ENCODE measurements around the gene DPF3. TPM values are rescaled to one million over a fixed set of nuclear protein-coding genes. Genes with fewer than 3 reads are reported as not detected.

The DPF3 gene
- total RNA-seq, 5 donors from 2014 or later (not counting 1 experiment from before 2014, with no cell fraction given) = 0.33 to 0.86 (median 0.54) TPM

DNA sequence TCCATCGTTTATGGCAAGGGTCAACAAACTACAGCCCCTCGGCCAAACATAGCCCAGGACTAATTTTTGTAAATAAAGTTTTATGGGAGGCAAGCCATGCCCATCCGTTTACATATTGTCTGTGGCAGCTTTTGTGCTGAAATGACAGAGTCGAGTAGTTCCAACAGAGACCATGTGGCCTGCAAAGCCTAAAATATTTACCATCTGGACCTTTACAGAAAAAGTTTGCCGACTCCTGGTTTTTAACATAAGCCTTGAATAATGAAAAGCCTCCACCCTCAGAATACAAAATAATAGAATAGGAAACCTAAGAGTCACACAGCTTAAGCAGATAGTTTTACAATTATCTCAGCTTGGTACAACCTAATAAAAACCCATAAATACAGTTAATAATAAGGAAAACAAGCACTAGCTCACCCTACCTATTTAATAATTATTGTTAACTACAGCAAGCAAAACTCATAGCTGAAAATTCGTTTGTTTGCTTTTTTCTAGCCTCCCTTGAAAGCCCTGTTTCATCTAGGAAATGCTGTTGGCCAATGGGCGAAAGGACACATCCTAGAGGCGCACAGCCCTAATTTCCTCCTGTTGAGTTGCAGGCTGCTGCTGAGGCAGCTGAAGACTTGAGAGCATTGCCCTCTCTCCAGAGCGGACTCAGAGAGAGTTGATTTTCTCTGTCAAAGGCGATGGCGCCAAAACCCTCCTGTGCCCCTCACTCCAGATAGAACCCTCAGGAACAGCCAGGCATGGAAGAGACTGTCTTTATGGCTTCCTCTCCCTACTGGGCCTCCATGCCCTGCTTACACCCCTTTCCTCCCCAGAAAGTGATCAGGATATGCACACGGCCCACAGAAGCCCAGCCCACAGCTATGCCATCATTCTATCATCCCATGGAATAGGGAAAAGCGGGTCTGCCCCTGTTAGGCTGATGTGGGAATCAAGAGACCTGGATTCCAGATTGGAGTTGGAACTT, 107.2 kb downstream of the DPF3 start:
- no peaks in the 10 kb centered on the region for H3K36me3 Mint-ChIP-seq
- no peaks in the 10 kb centered on the region for H3K36me3 ChIP-seq (ENCODE audit: control insufficient read depth in 2 of 2, extremely low read depth in 1 of 2, insufficient read depth in 1 of 2, low read length in 1 of 2)
- POLR2A ChIA-PET = no interaction called here
- peaks cover 0 to 4% (median 3%) of the 10 kb centered on the region in 3 donors for H3K4me1 Mint-ChIP-seq
- DNase-seq = no peak
- H3K4me1 ChIP-seq (ENCODE audit: control insufficient read depth in 1 of 2, extremely low read depth in 1 of 2, insufficient read depth in 2 of 2, low read length in 2 of 2) = no peaks in the 10 kb centered on the region
- no peaks in the 10 kb centered on the region for H3K9me3 Mint-ChIP-seq
- H3K27me3 ChIP-seq (replicated peaks in 1 of 2; ENCODE audit: control insufficient read depth in 2 of 2, extremely low read depth in 1 of 2, insufficient read depth in 2 of 2, low read length in 1 of 2) = no peaks in the 10 kb centered on the region
- no peaks in the 10 kb centered on the region for H3K27me3 Mint-ChIP-seq
- H3K27ac ChIP-seq (ENCODE audit: low read length) = no peak overlapping the region
- no peak overlapping the region for H3K4me3 ChIP-seq (ENCODE audit: control insufficient read depth in 1 of 2, extremely low read depth in 1 of 2, low read length in 1 of 2)
- ATAC-seq (replicated peaks in 1 of 4) = no peak
- no peaks in the 10 kb centered on the region for H3K9me3 ChIP-seq
- CTCF ChIA-PET = no interaction called here
- no peak overlapping the region for H3K27ac Mint-ChIP-seq
- H3K4me3 Mint-ChIP-seq = no peak overlapping the region
- 86% methylated on average over 10 of the region's 13 CpGs for WGBS (ENCODE audit: insufficient coverage)

DNA sequence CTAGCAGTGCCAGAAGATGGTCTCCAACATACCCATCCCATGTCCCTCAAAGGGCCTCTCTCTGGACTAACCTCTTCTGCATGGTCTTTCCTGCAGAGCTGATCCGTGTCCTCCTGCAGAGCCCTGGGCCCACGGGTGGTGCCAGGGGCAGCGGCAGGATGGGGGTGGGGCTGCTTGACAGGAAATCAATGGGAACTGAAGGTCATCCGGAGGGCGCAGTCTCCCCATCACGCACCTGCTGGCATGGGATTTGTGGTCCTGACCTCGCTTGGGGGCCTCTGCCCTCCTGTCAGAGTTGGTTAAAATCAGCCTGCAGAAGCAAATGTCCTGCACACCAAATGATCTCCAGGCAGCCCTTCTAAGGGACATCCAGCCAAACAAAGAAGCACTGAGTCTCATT, 110.2 kb downstream of the DPF3 start:
- no peak overlapping the region for H3K27ac ChIP-seq (ENCODE audit: low read length)
- ATAC-seq (replicated peaks in 1 of 4) (no peak), DNase-seq (no peak)
- Mint-ChIP-seq H3K27me3 (no peaks in the 10 kb centered on the region), H3K27ac (no peak overlapping the region), H3K36me3 (no peaks in the 10 kb centered on the region), H3K4me3 (no peak overlapping the region), H3K9me3 (no peaks in the 10 kb centered on the region), H3K4me1 (peaks cover 0 to 4% (median 3%) of the 10 kb centered on the region in 3 donors)
- WGBS (ENCODE audit: insufficient coverage) = 94% methylated on average over 7 of the region's 7 CpGs
- no peak overlapping the region for H3K4me3 ChIP-seq (ENCODE audit: control insufficient read depth in 1 of 2, extremely low read depth in 1 of 2, low read length in 1 of 2)
- no peaks in the 10 kb centered on the region for H3K9me3 ChIP-seq
- no peaks in the 10 kb centered on the region for H3K27me3 ChIP-seq (replicated peaks in 1 of 2; ENCODE audit: control insufficient read depth in 2 of 2, extremely low read depth in 1 of 2, insufficient read depth in 2 of 2, low read length in 1 of 2)
- H3K36me3 ChIP-seq (ENCODE audit: control insufficient read depth in 2 of 2, extremely low read depth in 1 of 2, insufficient read depth in 1 of 2, low read length in 1 of 2) = no peaks in the 10 kb centered on the region
- CTCF ChIA-PET = no interaction called here
- no peaks in the 10 kb centered on the region for H3K4me1 ChIP-seq (ENCODE audit: control insufficient read depth in 1 of 2, extremely low read depth in 1 of 2, insufficient read depth in 2 of 2, low read length in 2 of 2)
- POLR2A ChIA-PET = no interaction called here

DNA sequence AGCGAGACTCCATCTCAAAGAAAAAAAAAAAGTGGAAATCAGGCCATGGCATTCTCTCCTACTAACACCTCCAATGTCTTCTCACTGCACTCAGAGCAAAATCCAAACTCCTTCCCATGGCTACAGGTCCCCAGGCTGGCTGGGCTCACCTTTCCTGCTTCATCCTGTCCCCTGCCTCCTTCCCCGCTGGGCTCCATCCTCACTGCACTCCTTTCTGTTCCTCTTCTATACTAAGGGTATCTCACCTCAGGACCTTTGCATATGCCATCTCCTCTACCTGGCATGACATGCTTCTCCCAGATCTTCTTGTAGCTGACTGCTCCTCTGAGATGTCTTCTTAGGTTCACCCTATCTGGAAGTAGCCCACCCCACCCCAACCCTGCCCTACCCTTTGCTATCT, 111.1 kb downstream of the DPF3 start:
- Mint-ChIP-seq H3K4me3 (no peak overlapping the region), H3K4me1 (no peaks in the 10 kb centered on the region), H3K27me3 (no peaks in the 10 kb centered on the region), H3K36me3 (no peaks in the 10 kb centered on the region), H3K9me3 (peaks cover 0 to 3% (median 0%) of the 10 kb centered on the region in 3 donors), H3K27ac (no peak overlapping the region)
- H3K27ac ChIP-seq (ENCODE audit: low read length) = no peak overlapping the region
- ChIA-PET POLR2A (no interaction called here), CTCF (no interaction called here)
- ATAC-seq (replicated peaks in 1 of 4) = no peak
- WGBS (ENCODE audit: insufficient coverage) = 93% methylated on average over 2 of the region's 2 CpGs
- H3K27me3 ChIP-seq (replicated peaks in 1 of 2; ENCODE audit: control insufficient read depth in 2 of 2, extremely low read depth in 1 of 2, insufficient read depth in 2 of 2, low read length in 1 of 2) = no peaks in the 10 kb centered on the region
- DNase-seq = no peak
- no peaks in the 10 kb centered on the region for H3K36me3 ChIP-seq (ENCODE audit: control insufficient read depth in 2 of 2, extremely low read depth in 1 of 2, insufficient read depth in 1 of 2, low read length in 1 of 2)
- H3K4me1 ChIP-seq (ENCODE audit: control insufficient read depth in 1 of 2, extremely low read depth in 1 of 2, insufficient read depth in 2 of 2, low read length in 2 of 2) = no peaks in the 10 kb centered on the region
- no peak overlapping the region for H3K4me3 ChIP-seq (ENCODE audit: control insufficient read depth in 1 of 2, extremely low read depth in 1 of 2, low read length in 1 of 2)
- no peaks in the 10 kb centered on the region for H3K9me3 ChIP-seq

DNA sequence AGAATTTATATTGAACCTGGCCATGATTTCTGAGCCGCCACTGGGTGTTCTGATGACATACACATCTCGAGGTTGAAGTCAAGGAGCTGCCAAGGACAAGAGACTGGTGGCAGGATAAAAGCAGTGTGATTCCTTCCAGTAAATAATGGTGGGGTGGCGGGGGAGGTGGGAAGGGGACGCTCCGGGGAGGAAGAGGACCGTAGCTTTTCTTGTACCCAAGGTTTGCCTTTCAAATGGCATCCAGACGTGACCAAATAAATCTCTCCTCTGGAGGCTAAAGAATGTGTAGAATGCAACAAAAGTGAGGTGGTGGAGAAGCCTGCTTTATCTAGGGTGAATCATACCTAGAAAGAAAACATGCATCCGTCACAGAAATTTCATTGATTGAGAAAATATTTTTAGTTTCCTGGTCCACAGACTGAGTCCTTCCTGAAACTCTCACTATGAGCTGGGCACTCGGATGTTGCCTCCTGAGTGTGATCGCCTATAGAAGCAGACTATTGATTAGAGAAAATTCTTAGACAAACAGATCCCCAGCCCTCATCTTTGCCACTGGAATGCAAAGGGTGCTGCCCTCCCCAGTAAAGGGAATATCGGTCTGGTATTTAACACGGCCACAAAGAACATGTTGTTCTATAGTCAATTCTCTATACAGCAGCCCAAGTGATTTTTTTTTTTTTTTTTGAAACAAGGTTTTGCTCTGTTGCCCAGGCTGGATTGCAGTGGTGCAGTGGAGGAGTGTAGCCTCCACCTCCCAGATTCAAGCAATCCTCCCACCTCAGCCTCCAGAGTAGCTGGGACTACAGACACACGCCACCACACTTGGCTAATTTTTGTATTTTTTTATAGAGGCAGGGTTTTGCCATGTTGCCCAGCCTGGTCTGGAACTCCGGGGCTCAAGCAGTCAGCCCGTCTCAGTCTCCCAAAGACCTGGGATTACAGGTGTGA, 112.1 kb downstream of the DPF3 start:
- H3K27ac Mint-ChIP-seq = no peak overlapping the region
- 76% methylated on average over 8 of the region's 15 CpGs for WGBS (ENCODE audit: insufficient coverage)
- H3K36me3 ChIP-seq (ENCODE audit: control insufficient read depth in 2 of 2, extremely low read depth in 1 of 2, insufficient read depth in 1 of 2, low read length in 1 of 2) = no peaks in the 10 kb centered on the region
- H3K27me3 Mint-ChIP-seq = peaks cover 0 to 3% of the 10 kb centered on the region in 2 donors
- H3K4me1 Mint-ChIP-seq = peaks cover 5 to 6% (median 5%) of the 10 kb centered on the region in 3 donors
- ChIA-PET CTCF (no interaction called here), POLR2A (no interaction called here)
- H3K4me3 Mint-ChIP-seq = no peak overlapping the region
- H3K27ac ChIP-seq (ENCODE audit: low read length) = no peak overlapping the region
- no peaks in the 10 kb centered on the region for H3K27me3 ChIP-seq (replicated peaks in 1 of 2; ENCODE audit: control insufficient read depth in 2 of 2, extremely low read depth in 1 of 2, insufficient read depth in 2 of 2, low read length in 1 of 2)
- H3K9me3 Mint-ChIP-seq = peaks cover 0 to 9% (median 4%) of the 10 kb centered on the region in 3 donors
- no peak overlapping the region for H3K4me3 ChIP-seq (ENCODE audit: control insufficient read depth in 1 of 2, extremely low read depth in 1 of 2, low read length in 1 of 2)
- DNase-seq (no peak), ATAC-seq (replicated peaks in 1 of 4) (no peak)
- no peaks in the 10 kb centered on the region for H3K9me3 ChIP-seq
- peaks cover 2 to 3% of the 10 kb centered on the region in 2 experiments for H3K4me1 ChIP-seq (ENCODE audit: control insufficient read depth in 1 of 2, extremely low read depth in 1 of 2, insufficient read depth in 2 of 2, low read length in 2 of 2)
- no peaks in the 10 kb centered on the region for H3K36me3 Mint-ChIP-seq

DNA sequence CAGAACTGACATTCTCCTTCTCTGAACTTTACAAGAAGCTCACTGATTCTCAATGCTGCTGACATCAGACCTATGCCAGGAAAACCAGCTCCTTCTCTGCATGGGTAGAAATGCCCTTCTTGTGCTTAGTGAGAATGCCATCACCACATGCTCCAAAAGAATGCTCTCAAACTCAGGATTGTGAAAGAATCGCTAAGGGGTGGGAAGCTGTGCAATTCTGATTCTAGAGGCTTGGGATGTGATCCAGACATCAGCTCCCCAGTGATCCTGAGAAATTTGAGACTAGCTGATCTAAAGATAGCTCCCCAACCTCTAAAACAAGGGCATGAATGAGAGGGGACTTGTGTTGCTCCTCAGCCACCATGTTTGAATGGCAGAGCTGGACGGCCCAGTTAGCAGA, 113.2 kb downstream of the DPF3 start:
- no peak overlapping the region for H3K27ac ChIP-seq (ENCODE audit: low read length)
- H3K36me3 Mint-ChIP-seq = no peaks in the 10 kb centered on the region
- ATAC-seq (replicated peaks in 1 of 4) (no peak), DNase-seq (no peak)
- ChIA-PET CTCF (no interaction called here), POLR2A (no interaction called here)
- H3K36me3 ChIP-seq (ENCODE audit: control insufficient read depth in 2 of 2, extremely low read depth in 1 of 2, insufficient read depth in 1 of 2, low read length in 1 of 2) = no peaks in the 10 kb centered on the region
- H3K4me1 ChIP-seq (ENCODE audit: control insufficient read depth in 1 of 2, extremely low read depth in 1 of 2, insufficient read depth in 2 of 2, low read length in 2 of 2) = peaks cover 3 to 11% of the 10 kb centered on the region in 2 experiments
- WGBS (ENCODE audit: insufficient coverage) = no CpG with 5 or more reads among the region's 2 CpGs
- peaks cover 0 to 9% (median 4%) of the 10 kb centered on the region in 3 donors for H3K9me3 Mint-ChIP-seq
- peaks cover 6 to 12% (median 10%) of the 10 kb centered on the region in 3 donors for H3K4me1 Mint-ChIP-seq
- no peaks in the 10 kb centered on the region for H3K27me3 ChIP-seq (replicated peaks in 1 of 2; ENCODE audit: control insufficient read depth in 2 of 2, extremely low read depth in 1 of 2, insufficient read depth in 2 of 2, low read length in 1 of 2)
- peaks cover 2 to 5% of the 10 kb centered on the region in 2 donors for H3K27me3 Mint-ChIP-seq
- no peak overlapping the region for H3K27ac Mint-ChIP-seq
- no peak overlapping the region for H3K4me3 ChIP-seq (ENCODE audit: control insufficient read depth in 1 of 2, extremely low read depth in 1 of 2, low read length in 1 of 2)
- no peaks in the 10 kb centered on the region for H3K9me3 ChIP-seq
- no peak overlapping the region for H3K4me3 Mint-ChIP-seq

DNA sequence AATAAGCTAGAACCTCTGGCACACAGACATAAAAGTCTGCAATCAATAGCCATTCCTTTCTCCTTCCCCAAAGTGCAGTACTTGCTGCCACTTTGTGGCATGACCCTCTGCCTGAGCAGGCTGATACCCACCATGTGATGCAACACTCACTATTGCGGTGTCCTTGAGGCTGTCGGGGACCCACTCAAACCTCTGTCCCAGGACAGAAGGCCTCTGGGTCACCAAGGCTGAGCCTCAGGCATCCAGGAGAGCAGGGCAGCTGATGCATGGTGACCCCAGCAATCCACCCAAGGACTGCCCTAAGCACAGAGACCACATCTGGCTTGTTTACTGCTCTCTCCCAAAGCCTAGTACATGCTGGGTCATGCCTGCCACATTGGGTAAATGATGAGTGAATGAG, 114.2 kb downstream of the DPF3 start:
- H3K4me3 Mint-ChIP-seq = no peak overlapping the region
- ATAC-seq (replicated peaks in 1 of 4) (no peak), DNase-seq (no peak)
- H3K27ac Mint-ChIP-seq = no peak overlapping the region
- H3K4me1 Mint-ChIP-seq = peaks cover 6 to 12% (median 10%) of the 10 kb centered on the region in 3 donors
- H3K27ac ChIP-seq (ENCODE audit: low read length) = no peak overlapping the region
- ChIA-PET POLR2A (interaction anchor here in 1 of 2 donors (0.6 kb wide), 1 partner anchor 17 kb away, joined by 3 read pairs; no protein-coding TSS in a partner anchor), CTCF (interaction anchor here in 1 of 2 donors (0.5 kb wide), 1 partner anchor 758 kb away, joined by 3 read pairs; no protein-coding TSS in a partner anchor)
- 95% methylated on average over 2 of the region's 2 CpGs for WGBS (ENCODE audit: insufficient coverage)
- H3K36me3 ChIP-seq (ENCODE audit: control insufficient read depth in 2 of 2, extremely low read depth in 1 of 2, insufficient read depth in 1 of 2, low read length in 1 of 2) = no peaks in the 10 kb centered on the region
- peaks cover 3 to 11% of the 10 kb centered on the region in 2 experiments for H3K4me1 ChIP-seq (ENCODE audit: control insufficient read depth in 1 of 2, extremely low read depth in 1 of 2, insufficient read depth in 2 of 2, low read length in 2 of 2)
- no peaks in the 10 kb centered on the region for H3K27me3 ChIP-seq (replicated peaks in 1 of 2; ENCODE audit: control insufficient read depth in 2 of 2, extremely low read depth in 1 of 2, insufficient read depth in 2 of 2, low read length in 1 of 2)
- no peaks in the 10 kb centered on the region for H3K9me3 ChIP-seq
- no peaks in the 10 kb centered on the region for H3K36me3 Mint-ChIP-seq
- peaks cover 0 to 9% (median 4%) of the 10 kb centered on the region in 3 donors for H3K9me3 Mint-ChIP-seq
- H3K4me3 ChIP-seq (ENCODE audit: control insufficient read depth in 1 of 2, extremely low read depth in 1 of 2, low read length in 1 of 2) = no peak overlapping the region
- H3K27me3 Mint-ChIP-seq = peaks cover 2 to 11% of the 10 kb centered on the region in 2 donors

Data from T-cell (primary cell).